ENCODE data around the gene ZDHHC14.

Gene ZDHHC14

DNA sequence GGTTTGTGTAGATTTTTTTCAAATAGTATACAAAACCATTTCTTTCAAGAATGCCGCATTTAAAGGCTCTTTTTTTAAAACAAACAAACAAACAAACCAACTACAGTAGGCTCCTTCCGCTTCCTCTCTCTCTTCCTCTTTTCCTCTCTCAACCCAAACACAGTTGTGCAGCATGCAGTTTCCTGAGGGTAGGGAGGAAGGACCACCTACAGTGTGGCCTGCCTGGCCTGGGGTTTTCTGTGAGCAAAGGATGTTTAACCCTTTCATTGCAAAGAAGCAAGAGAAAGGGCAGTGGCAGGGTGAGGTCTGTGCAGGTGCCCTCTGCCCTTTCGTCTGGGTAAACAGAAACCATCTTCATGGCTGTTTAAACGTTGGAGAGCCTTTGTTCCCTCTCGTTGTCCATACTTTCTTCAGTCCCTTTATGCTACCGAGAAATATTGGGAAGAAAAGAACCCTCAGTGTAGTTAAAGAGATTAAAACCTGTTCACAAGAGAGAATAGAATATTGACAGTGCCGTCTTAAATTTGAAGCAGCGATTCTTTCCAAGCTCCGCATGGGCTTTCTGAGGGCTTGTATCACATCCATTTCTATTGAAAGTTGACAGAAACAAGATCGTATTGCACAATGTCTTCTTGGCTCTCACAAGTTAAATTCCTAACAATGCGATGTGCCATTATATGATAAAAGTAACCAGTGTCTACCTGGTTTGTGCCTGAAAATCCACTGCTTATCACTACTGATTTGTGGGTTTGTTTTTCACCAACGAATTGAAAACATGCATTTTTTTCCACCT lies 226.5 kb downstream of the ZDHHC14 start:
- no peak for DNase-seq

DNA sequence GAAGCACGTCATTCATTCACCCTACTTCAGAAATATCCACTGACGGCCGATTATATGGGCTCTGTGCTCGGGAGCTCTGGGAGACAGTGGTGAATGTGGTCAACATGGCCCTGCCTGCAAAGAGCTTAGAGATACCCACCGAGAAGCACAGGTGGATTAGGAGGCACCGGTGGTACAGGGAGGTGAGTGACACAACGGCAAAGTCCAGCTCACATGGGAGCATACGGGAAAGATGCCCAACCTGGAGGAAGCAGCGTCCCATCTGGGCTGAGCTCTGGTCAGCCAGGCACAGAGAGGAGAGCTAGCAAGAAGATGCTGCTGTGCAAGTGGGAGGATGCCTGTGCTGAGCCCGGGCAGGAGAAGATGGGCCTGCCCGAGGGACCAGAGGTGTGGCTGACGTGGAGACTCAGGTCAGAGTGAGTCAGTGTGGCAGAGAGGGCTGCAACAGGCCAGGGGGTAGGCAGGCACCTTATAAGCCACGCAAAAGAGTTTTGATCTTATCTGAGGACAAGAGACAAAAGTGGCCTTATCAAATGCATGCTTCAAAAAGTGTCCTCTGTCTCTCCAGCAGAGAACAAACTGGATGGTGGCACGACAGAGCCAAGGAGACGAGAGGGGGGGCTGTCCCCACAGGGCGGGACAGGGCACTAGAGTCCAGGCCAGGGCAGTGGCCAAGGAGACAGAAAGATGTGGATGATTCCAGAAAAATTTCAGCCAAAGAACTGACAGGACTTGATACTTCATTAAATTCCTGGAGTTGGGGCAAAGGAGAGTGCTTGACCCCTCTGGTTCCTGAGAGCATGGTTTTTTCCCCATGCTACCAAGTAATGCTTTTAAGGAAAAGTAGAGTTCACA lies 227.5 kb downstream of the ZDHHC14 start:
- no peak for DNase-seq

DNA sequence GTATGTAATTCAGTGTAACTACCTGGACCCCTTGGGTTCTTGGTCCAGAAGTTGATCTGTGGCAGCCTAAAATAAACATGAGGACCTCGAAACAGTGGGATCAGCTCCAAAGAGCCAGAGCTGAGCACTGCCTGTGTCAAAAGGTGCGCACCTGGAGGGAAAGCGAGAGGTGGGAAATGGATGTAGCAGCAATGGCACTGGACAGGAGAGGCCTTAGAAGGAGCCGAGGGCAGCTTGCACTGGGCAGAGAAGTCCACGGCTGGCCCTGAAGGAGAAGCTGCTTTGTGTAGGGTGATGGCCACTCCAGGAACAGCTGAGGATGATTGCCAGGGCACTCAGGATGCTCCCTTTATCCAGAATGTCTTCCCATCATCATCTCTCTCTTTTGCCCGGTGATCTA lies 228.1 kb downstream of the ZDHHC14 start:
- DNase-seq: no peak

DNA sequence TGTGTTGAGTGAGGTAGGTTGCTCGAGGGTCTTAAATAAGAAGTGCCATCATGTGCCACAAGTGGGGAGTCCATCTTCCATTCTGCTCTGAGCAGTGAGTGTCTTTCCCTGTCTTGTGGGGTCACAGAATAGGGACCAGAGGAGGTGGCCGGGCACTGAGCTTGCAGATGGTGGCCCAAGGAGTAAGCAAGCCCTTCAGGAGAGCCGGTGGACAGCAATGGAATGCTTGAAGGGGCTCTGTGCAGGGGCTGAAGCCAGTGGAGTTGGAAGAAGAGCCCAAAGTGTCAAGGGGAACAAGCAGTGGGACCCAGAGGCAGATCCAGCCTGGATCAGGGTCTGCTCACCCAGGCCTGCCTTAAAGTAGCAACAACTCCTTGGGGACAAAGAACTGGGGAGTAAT lies 228.6 kb downstream of the ZDHHC14 start:
- no peak for DNase-seq

DNA sequence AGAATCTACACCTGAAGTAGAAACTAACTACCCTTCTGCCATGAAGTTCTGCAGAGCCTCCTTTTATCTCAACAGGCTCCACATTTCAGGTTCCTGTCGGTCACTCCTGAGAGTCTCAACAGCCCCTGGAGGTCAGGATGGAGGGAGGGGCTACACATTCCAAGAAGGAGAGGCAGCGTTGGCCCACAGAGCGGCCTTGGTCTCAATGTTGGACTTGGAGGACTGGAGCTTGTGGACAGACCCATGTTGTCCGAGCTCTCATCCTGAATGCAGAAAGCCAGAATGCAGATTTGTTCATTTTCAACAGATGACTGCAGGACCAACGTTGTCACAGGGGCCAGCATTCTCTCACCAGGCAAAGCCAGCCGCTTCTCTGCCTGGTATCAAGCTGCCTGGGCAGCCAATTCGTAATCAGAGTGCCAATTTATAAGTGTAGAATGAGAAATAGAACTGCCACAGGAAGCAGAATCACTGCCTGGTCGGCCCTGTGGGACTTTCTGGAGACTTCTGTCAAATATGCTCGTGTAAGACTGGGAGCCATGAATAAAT lies 229.5 kb downstream of the ZDHHC14 start:
- DNase-seq: no peak

DNA sequence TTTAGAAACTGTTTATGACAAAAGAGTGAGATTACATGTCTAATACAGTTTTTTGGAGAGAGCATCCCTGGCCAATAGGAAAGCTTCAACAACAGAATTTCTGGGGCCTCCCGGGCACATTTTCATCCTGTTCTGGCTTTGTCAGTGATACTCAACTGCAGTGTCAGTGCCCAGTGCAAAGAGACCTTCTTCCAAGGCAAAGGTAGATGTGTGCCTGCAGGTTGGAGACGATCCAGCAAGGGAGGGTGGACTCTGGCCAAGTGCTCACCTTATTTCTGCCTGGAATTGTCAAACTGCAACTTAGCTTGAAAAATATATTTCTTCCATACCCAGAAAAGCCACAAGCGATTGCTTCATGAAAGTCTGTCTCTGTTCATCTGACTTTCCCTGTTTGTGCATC lies 230.4 kb downstream of the ZDHHC14 start:
- no peak for DNase-seq

DNA sequence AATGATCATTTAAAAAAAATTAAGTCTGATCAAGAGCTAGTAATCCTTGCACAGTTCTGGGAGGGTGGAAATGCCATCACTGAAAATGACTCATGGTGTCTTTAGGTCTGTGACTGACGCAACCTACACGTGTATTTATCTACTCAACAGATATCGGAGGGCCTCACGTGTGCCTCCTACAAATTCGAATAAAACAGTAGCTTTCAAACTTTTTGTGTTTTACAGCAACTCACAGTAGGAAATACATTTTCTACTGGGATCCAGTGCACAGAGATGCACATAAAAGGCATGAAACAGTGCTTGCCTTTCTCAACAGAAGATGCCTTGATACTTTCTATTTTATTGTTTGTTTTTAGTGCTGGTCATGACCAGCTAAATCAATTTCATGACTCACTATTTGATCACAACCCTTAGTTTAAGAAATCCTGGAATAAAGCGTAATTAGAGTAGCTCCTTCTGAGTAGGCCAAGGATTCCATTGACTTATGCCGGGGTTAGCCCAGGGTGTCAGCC lies 232.1 kb downstream of the ZDHHC14 start:
- DNase-seq: peak; percentile 12

DNA sequence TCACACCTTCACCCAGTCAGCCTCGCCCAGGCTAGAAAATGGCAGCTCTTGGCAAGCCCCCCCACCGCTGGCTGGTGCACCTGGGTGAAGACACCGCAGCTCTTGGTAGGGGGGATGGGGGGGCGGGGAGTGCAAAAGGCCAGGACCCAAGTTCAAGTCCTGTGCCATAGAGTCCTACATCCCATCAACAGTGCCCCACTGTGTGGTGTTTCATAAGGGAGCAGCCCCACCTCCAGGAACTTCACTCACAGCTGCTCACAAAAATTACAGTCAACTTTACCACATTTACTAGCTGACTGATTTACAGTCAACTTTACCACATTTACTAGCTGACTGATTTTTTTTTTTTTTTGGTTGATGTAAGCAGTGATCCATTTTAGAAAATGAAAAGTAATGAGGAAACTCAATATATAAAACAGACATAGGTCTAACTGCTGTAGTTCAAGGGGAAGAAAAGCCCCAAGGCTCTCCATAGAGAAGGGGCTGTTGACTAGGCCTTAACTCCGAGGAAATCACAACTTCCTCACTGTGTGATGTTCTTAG lies 233.1 kb downstream of the ZDHHC14 start:
- no peak for DNase-seq

DNA sequence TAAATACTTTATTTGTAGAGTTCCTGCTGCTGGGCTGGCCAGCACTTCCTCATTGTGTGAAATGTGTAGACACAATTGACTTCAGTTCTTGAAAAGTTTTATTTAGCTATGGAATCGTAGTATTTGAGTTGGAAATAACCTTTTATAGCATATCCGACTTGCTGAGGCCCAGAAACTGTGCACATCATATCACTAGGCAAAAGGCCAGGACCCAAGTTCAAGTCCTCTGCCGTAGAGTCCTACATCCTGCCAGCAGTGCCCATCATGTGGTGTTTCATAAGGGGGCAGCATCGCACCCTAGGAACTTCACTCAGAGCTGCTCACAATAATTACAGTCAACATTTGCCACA lies 234.4 kb downstream of the ZDHHC14 start:
- DNase-seq: no peak

DNA sequence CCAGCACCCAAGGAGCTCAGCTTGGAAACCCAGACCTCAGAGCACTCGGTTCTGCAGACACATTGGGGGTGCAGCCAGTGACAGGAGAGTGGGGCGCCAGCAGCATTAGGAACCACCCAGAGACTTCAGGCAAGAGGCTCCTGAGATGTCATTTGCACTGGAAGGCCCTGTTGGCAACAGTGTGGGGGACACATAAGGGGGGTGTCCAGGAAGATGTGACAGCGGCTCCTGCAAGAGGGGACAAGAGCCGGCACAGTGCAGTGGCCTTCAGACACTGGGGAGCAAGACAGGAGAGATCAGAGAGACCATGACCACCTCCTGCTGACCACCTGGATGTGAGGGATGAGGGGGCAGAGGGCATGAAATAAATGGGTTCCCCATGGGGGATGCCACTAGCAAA lies 235.0 kb downstream of the ZDHHC14 start:
- DNase-seq: no peak

DNA sequence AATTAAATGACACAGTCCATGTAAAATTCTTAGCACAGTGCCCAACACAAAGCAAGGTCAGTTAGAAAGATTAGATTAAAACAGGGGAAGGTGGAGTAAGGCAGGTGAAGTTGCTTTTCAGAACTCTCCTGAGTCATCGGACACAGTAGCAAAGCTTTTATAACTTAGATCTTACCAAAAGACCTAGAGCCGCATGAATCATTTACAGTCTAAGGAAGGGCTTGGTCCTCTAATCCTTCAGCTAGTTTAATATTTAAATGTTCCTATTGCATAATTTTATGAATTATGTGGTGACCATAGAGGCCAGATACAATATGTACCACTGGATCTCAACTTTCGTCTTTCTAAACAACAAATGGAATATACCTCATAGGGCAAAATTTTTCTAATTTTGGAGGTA lies 240.0 kb downstream of the ZDHHC14 start:
- no peak for DNase-seq

DNA sequence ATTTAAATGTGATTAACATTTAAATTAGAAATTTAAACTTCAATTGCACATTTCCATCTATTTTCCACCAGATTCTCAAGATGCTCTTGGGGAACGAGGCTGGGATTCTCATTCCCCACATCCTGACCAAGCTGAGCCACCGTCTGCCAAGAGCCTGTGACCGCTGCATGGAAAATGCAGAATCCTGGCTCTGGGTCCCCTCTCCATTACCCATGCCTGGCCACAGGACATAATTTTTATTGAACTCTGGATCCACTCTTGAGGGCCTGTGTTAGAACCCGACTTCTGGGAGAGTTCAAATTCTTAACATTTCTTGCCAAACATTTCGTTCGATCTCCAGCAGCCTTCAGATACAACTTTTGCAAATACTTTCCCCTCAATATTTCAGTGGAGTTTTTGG lies 240.4 kb downstream of the ZDHHC14 start:
- DNase-seq: no peak

DNA sequence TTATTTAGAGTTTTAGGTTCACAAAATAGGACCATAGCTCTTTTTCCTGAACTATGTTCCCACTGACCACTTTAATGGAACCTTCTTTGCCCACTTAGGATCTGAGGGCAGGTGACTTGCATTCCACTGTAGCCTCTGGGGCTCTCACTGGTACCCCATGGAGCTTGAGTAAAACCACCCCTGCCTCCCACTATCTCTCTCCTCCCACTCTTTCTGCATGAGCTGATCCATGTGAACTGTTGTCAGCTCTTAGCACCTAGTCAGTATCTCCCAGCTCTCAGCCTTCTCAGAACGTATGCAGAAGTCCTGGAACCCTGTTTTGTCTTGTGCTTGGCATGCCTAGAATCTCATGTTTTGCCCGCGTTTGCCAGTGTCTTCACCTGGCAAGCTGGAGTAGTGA lies 241.4 kb downstream of the ZDHHC14 start:
- DNase-seq: no peak

DNA sequence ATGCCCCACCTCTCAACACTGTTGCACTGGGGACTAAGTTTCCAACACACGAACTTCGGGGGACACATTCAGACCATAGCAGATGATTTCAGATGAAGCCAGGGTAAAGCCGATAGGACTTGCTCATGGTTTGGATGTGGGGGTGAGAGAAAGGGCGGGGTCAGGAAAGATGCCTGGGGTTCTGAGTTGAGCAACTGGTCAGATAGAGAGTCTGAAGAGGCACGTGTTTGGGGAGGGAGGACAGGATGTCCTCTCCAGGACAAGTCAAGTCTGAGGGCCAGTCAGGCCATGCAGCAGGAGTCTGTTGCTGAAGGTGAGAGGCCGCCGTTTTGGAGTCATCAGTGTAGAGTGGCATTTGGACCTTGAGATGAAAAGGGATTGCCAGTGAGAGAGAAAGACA lies 244.1 kb downstream of the ZDHHC14 start:
- no peak for DNase-seq

DNA sequence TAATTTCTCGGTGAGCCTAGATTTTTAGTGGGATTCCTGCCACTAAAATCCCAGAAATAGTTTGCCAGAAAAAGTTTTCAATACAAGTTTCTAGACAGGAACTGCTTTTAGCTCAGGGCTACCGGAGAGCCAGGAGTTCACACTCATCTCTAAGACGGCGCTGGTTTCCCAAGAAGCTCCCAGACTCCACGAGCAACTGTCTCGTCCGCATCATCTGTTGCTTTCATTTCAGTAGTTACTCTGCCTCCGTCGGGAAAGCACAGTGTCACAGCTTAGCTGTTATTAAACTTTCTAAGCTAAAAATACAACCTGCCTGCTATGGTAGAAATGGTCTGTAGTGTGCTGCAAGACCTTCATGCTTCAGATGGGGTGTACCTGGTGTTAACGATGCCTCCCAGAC lies 244.8 kb downstream of the ZDHHC14 start:
- DNase-seq: no peak

DNA sequence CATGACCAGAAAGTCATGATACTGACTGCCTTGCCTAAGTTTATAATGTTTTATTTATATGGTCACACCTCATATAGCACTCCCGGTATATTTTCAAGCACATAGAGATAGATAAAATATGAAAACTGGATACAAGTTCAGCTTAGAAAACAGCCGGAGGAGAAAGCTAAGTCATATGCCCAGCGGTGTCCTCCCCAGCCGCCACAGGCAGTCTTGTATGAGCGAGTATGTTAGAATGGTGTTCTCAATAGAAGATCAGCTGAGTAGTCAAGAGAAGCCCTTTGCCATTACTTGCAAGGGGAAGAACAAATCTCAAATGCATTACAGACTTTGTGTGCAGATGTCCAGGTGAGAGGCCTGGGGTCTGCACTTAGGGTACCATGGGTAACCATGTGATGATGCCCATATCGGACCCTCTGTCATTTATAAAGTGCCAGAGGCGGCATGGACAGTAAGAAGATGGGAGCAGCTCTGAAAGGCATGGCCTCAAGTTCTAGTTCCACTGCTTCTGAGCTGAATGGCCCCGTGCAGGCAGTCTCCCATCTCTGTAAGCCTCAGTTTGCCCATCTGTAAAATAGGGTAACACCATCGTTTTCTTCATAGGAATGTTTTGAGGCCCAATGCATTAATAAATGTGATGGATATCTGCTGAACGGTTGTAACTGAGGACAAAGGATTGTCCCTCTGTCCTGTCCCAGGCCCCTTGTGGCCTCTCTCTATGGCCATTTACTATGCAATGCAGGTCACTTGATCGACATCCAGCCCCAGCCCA lies 246.4 kb downstream of the ZDHHC14 start:
- DNase-seq: no peak

DNA sequence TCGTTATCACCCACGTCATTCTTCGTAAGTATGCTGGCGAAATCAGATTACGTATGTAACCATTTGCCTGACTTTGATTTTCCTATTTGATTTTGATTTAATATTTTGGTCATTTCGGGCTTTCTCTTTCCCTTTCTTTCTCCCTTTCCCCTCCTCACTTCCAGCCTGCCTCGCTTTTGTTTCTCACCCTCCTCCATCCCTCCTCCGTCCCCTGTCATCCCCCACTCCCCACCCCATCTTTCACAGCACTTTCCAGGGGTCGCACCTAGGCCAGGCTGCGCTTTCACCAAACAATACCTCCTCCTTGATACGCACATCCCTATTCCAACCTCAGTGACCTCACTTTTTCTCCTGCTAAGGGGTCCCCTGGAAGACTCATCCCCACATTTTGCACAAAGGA lies 247.5 kb downstream of the ZDHHC14 start:
- no peak for DNase-seq

DNA sequence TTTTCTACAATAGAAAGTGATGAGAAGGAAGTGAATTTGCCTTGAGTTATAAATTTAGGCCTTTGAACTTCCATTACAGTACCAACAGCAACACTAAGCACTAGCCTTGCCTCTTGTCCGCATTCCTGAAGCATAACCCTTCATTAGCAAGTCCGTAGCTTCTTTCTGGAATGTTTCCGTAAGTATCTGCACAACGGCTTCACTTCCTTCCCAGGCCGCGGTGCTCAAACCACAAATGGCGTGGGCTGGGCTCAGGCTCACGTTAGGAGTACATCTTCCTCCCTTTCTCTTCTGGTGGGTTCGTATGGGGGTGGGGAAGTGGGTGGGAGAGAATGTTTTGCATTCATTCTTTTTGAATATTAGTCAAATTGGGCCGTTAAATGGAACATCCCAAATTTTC lies 248.2 kb downstream of the ZDHHC14 start:
- DNase-seq: no peak

DNA sequence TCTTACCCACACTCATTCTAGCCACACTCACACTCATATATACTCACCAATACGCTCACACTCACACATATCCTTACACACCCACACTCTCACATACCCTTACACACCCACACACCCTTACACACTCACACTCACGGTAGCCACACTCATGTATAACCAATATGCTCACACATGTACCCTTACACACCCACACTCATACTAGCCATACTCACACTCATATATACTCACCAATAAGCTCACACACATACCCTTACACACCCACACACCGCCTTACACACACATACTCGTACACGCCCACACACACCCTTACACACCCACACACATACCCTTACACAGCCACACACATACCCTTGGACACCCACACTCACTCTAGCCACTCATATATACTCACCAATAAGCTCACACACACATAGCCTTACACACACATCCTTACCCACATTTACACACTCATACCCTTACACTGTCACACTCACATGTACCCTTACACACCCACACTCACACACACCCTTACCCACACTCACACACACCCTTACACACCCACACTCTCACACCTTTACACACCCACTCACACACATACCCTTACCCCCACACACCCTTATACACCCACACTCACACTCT lies 249.6 kb downstream of the ZDHHC14 start:
- no peak for DNase-seq

DNA sequence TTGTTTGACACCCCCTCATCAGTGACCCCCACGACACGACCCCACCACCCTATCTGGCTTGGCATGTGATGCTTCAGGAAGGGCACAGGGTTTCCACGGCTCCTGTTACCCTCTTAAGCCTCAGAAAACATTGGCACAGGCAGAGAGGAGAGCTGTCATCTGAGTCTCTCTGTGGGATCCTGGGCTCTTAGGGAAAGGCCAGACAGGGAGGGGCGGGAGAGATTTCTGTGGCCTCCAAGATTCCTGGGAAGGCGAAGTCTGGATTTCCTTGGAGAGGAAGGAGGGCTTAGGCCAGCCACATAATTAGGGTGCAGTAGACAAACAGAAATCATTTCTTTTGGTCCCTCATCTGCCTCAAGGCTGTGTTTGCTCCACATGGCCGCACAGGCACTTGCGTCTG lies 250.4 kb downstream of the ZDHHC14 start:
- no peak for DNase-seq

DNA sequence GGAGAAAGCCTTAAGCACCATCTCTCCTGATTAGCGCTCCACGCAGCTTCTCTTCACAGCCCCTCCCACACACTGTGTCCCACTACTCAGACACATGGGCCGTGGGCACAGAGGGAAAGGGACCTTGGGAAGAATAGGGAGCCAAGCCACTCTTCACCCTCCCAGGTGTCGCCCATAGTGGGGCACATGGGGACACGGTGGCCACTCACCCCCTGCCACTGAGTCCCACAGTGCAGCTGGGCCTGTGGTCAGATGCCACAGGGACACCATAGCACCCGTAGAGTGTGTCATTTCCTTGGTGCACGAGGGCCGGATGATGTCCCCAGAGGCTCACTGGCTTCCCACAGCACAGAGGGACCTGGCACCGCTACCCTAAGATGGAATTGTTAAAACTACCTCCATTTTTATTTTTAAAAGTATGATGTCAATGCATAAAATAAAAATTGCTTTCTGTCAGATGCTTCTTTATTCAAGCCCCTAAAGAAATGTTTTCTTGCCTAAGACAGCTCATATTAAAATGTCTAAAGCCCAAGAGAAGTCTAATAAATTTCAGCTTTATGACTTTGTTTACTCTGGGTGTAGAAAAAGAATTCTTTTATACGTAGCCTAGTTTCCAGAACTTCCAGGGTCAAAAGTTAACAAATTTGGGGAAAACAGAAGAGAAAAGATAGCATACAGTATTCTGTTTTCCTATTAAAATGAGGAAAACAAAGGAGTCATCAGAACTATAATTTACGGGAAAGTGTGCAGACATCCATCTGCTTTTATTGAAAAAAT lies 251.0 kb downstream of the ZDHHC14 start:
- DNase-seq: no peak

DNA sequence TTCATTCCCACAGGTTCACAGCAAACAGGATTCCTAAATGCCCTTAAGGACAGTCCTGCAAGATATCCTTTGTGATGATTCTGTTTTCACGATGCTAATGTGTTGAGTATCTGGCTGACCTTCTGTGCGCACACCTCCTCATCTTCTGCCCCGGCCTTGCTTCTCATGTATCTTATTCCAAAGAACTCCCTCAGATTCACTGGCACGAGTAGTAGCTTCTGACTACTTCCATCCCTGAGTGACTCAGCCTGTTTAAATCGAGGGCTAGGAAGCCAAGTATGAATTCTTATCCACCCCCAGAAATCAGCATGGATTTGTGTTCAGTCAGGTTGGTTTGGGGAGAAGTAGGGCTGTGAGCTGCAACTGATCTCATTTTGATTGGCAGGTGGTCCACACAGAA lies 251.8 kb downstream of the ZDHHC14 start:
- no peak for DNase-seq

Measured in GOT3 (cell line).